Skeletal muscle satellite cell (primary cell): ENCODE measurements around the gene MAEL.
A peak's percentile ranks its signal among the peaks of the same experiment; 100 is the strongest.

ENCODE experiments used
- H3K27me3 ChIP-seq: 2 replicates; pipeline ENCODE4 v1.7.0; 2013; ENCODE audit warnings: low read length; ENCODE audit not compliant: control insufficient read depth, insufficient read depth
- H3K36me3 ChIP-seq: 2 replicates; pipeline ENCODE4 v1.7.0; 2013; ENCODE audit warnings: mild to moderate bottlenecking, control low read depth, low read length; ENCODE audit not compliant: insufficient read depth
- H3K4me1 ChIP-seq: 2 replicates; pipeline ENCODE4 v1.7.0; 2013; ENCODE audit warnings: low read length; ENCODE audit not compliant: control insufficient read depth, insufficient read depth
- H3K4me2 ChIP-seq: 2 replicates; pipeline ENCODE4 v1.7.0; 2013; ENCODE audit warnings: mild to moderate bottlenecking, low read length
- H3K4me3 ChIP-seq: 2 replicates; pipeline ENCODE4 v1.7.0; 2013; ENCODE audit warnings: low read length
- H3K9ac ChIP-seq: 2 replicates; pipeline ENCODE4 v1.7.0; 2013; ENCODE audit warnings: mild to moderate bottlenecking, low read depth, low read length, moderate library complexity
- H3K9me3 ChIP-seq: replicated peaks from 2 replicates; pipeline ENCODE4 v1.7.0; 2013; ENCODE audit warnings: mild to moderate bottlenecking, control low read depth, low read length
- small RNA-seq: library from RNA; depleted of rRNA; stranded (forward); fragments of <200 nt; gene quantifications from one replicate; pipeline ENCODE3, GENCODE V24; 2012

The MAEL gene

GRCh38 chr1:167059809-167060107 lies 70.7 kb downstream of the MAEL start:
- no peaks in the 10 kb centered on the region for H3K36me3 ChIP-seq

DNA sequence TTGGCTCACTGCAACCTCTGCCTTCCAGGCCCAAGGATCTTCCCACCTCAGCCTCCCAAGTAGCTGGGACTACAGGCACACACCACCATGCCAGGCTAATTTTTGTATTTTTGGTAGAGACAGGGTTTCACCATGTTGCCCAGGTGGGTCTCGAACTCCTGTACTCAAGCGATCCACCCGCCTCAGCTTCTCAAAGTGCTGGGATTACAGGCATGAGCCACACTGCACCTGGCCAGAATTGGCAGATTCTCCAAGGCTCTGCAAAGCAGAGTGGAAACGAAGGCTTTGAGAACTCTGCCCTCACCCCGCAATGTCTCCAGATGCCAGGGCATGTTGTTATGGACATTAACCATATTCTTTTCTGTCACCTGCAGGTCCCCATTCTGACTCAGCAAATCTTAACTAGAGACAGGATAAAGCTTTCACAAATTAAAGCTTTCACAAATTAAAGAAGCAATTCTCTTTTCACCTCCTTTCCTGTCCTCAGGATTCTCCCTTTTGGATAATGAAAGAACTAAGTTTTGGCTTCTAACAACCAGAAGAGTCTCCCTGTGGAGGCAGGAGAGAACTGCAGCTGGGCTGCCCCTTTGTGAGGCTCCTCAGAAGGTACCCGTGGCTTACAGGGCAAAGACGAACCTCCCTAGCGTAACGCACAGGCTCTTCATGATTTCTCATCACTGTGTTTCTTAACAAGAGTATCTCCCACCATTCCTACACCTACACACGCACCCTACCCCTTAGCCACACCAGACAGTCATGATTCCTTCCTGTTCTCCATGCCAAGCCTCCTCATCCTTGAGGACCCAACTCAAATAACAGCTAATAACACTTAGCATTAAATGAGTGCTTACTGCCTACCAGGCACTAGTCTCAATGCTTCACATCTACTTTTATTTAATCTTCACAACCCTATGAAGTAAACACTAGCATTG lies 71.3 kb downstream of the MAEL start:
- Histone ChIP-seq H3K36me3 (no peaks in the 10 kb centered on the region), H3K4me2 (no peak overlapping the region), H3K9ac (no peak overlapping the region), H3K4me1 (peaks cover 4% of the 10 kb centered on the region), H3K4me3 (no peak overlapping the region), H3K27me3 (peaks cover 6% of the 10 kb centered on the region), H3K9me3 (no peaks in the 10 kb centered on the region)

More at GRCh38 chr1:167059809-167060107, 70.7 kb downstream of the MAEL start:
- H3K4me3 ChIP-seq, result no peak overlapping the region
- no peaks in the 10 kb centered on the region for H3K9me3 ChIP-seq
- H3K4me2 ChIP-seq, result peak overlapping the region; percentile 9
- peaks cover 11% of the 10 kb centered on the region for H3K4me1 ChIP-seq
- H3K9ac ChIP-seq, result no peak overlapping the region
- H3K27me3 ChIP-seq, result peaks cover 6% of the 10 kb centered on the region

- Histone ChIP-seq H3K4me3 (no peak overlapping the region), H3K36me3 (no peaks in the 10 kb centered on the region), H3K9me3 (no peaks in the 10 kb centered on the region)
These were observed 72.0 kb downstream of the MAEL start for GRCh38 chr1:167061073-167061464.

DNA sequence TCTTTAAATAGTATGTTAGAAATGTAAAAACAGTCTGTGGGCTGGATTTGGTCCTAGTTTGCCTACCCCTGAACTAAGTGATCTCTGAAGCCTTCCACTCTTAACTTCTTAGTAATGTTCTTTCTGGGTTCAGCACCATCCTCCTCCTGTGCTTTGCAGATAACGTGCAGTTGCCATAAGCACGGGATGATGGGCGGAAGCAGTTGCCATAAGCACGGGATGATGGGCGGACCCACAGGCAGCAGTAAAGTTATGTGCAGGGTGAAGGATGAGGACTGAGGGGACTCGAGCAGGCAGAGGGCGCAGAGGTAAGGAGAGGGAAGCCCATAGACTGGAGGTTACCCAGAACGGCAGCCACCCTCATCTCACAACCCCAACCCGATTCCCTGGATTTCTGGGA lies 75.5 kb downstream of the MAEL start:
- Histone ChIP-seq H3K36me3 (no peaks in the 10 kb centered on the region), H3K9me3 (no peaks in the 10 kb centered on the region), H3K4me2 (no peak overlapping the region), H3K27me3 (peaks cover 16% of the 10 kb centered on the region), H3K4me1 (no peaks in the 10 kb centered on the region), H3K9ac (no peak overlapping the region), H3K4me3 (no peak overlapping the region)

More at GRCh38 chr1:167061073-167061464, 72.0 kb downstream of the MAEL start:
- peaks cover 4% of the 10 kb centered on the region for H3K4me1 ChIP-seq
- H3K27me3 ChIP-seq, result peaks cover 10% of the 10 kb centered on the region
- H3K9ac ChIP-seq, result no peak overlapping the region
- no peak overlapping the region for H3K4me2 ChIP-seq

GRCh38 chr1:167065471-167065870 lies 76.4 kb downstream of the MAEL start:
- Histone ChIP-seq H3K9me3 (no peaks in the 10 kb centered on the region), H3K4me3 (no peak overlapping the region), H3K4me1 (no peaks in the 10 kb centered on the region), H3K4me2 (no peak overlapping the region), H3K27me3 (peaks cover 24% of the 10 kb centered on the region), H3K9ac (no peak overlapping the region), H3K36me3 (no peaks in the 10 kb centered on the region)

- Histone ChIP-seq H3K27me3 (peaks cover 24% of the 10 kb centered on the region), H3K9me3 (no peaks in the 10 kb centered on the region), H3K4me1 (no peaks in the 10 kb centered on the region), H3K36me3 (no peaks in the 10 kb centered on the region), H3K9ac (peak overlapping the region; percentile 44), H3K4me2 (peak overlapping the region; percentile 80), H3K4me3 (peak overlapping the region; percentile 49)
These were observed 77.4 kb downstream of the MAEL start for GRCh38 chr1:167066333-167067122.

DNA sequence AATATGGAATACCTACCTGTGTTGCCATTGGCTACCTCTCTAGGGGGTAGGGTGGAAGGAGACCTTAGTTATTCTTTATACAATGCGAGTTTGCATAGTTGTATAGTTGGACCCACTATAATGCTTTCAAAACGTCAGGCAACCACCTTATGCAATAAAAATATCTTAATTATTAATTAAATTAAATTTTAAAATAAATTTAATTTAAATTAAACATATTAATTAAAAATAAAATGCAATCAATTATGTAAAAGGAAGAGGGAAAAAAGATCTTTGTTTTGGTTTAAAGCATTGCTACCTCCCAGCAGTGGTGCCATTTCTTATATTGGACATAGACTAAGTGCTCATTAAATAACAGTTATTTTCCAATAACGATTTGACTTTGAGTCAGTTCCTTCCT lies 78.8 kb downstream of the MAEL start:
- no peaks in the 10 kb centered on the region for H3K9me3 ChIP-seq
- H3K9ac ChIP-seq, result no peak overlapping the region
- no peaks in the 10 kb centered on the region for H3K36me3 ChIP-seq
- peaks cover 24% of the 10 kb centered on the region for H3K27me3 ChIP-seq
- no peak overlapping the region for H3K4me2 ChIP-seq
- H3K4me3 ChIP-seq, result no peak overlapping the region
- no peaks in the 10 kb centered on the region for H3K4me1 ChIP-seq

DNA sequence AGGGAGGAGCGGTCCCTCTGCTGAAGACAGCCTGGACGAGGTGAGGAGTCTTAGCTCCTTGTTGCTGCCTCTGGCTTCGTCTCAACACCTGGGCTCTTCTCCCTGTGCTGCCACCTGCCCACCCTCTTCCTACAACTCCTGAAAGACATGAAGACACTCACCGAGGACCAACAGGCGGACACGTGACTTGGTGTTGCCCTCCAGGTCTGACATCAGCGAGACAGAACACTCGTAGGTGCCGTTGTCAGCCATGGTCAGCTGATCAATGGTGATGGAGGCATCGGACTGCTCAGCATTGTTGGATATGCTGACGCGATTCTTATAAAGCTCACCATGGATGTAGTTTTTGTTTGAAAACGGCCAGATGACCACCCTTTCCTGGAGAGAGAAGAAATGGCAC lies 79.7 kb downstream of the MAEL start:
- Histone ChIP-seq H3K36me3 (no peaks in the 10 kb centered on the region), H3K4me2 (no peak overlapping the region), H3K4me3 (no peak overlapping the region), H3K9me3 (no peaks in the 10 kb centered on the region), H3K9ac (no peak overlapping the region), H3K27me3 (peaks cover 24% of the 10 kb centered on the region), H3K4me1 (no peaks in the 10 kb centered on the region)

DNA sequence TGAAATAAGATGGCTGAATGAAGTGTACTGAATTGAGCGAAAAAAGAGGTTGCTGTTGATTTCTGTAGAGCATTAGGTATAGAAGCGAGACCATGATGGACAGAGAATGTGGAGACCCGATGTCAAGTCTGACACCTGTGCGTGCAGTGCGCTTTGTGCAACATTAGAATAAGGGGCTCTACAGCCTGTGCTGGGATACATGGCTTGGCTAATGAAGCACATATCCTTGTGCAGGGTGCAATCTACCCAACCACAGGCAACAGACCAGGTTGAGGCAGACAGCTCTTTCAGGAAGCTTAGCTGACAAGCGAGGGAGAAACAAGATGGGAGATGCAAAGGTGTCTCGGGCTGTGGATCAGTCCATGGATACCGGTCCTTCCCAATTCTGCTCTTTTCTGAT lies 82.2 kb downstream of the MAEL start:
- no peaks in the 10 kb centered on the region for H3K36me3 ChIP-seq
- H3K9me3 ChIP-seq, result no peaks in the 10 kb centered on the region
- H3K4me3 ChIP-seq, result no peak overlapping the region
- H3K4me1 ChIP-seq, result no peaks in the 10 kb centered on the region
- peaks cover 20% of the 10 kb centered on the region for H3K27me3 ChIP-seq
- no peak overlapping the region for H3K9ac ChIP-seq
- H3K4me2 ChIP-seq, result no peak overlapping the region

Small RNA genes within 50 kb of the gene (small RNA-seq; reads per million reads assigned to genes)
- 0.42 reads per million for gene RNA5SP65
